ENCODE results near the gene MTREX. TPM values are rescaled to one million over a fixed set of nuclear protein-coding genes. Genes with fewer than 3 reads are reported as not detected.

The MTREX gene
- total and polyA plus RNA-seq, 12 donors = 22.8 to 87.5 (median 58.9) TPM

DNA sequence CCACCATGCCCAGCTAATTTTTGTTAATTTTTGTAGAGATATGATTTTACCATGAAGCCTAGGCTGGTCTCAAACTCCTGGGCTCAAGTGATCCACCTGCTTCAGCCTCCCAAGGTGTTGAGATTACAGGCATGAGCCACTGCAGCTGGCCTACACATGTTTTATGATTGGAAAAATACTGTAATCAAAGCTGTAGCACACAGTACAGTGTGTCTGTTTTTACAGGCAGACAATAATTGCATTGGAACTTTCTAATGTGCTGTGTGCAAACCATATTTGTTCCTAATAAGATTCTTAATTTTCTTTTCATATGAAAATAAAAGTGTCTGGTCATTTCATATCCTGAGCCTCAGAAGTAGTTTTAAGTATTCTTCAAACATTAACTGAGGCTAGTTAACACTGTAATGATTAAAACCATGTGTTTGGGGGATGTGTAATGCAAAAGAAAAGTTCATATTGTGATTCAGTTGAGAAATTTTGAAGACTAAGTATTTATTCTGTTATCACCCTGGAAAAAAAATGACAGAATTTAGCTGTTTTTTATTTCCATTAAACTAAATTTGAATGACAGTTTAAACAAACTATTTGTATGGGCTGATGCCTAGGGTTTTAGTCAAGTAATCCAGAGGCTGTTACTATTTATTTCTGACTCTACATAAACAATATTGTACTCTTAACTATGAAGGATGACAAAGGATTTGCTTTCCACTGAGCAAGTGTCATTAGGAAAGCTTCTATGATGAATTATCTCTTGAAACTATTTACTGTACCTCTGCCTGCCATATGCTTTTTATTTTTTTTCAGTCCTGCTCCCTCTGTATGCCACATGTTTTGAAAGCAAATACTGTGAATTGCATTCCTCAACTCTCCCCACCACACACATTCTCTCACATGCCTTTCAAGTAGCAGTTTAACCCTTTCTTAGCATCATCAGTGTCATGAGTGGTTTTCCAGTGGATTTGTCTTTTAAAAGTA, 111.5 kb downstream of the MTREX start:
- H3K36me3 ChIP-seq (replicated peaks in 1 of 2) = peaks cover 0 to 23% of the 10 kb centered on the region in 2 donors
- no peaks in the 10 kb centered on the region for H3K9me3 ChIP-seq (replicated peaks in 1 of 3)
- H3K4me3 ChIP-seq = no peak overlapping the region
- DNase-seq = no peak
- peaks cover 0 to 13% of the 10 kb centered on the region in 2 donors for H3K4me1 ChIP-seq (replicated peaks in 1 of 2)
- H3K27me3 ChIP-seq = no peaks in the 10 kb centered on the region
- TF ChIP-seq, protein P1, sequence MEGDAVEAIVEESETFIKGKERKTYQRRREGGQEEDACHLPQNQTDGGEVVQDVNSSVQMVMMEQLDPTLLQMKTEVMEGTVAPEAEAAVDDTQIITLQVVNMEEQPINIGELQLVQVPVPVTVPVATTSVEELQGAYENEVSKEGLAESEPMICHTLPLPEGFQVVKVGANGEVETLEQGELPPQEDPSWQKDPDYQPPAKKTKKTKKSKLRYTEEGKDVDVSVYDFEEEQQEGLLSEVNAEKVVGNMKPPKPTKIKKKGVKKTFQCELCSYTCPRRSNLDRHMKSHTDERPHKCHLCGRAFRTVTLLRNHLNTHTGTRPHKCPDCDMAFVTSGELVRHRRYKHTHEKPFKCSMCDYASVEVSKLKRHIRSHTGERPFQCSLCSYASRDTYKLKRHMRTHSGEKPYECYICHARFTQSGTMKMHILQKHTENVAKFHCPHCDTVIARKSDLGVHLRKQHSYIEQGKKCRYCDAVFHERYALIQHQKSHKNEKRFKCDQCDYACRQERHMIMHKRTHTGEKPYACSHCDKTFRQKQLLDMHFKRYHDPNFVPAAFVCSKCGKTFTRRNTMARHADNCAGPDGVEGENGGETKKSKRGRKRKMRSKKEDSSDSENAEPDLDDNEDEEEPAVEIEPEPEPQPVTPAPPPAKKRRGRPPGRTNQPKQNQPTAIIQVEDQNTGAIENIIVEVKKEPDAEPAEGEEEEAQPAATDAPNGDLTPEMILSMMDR (IDR thresholded peaks at IDR 0.05) = no peak
- TF ChIP-seq POLR2A (IDR thresholded peaks at IDR 0.05) = no peak
- intact Hi-C loops (cut with DNase I) = no loop called here
- no peak overlapping the region for H3K27ac ChIP-seq

DNA sequence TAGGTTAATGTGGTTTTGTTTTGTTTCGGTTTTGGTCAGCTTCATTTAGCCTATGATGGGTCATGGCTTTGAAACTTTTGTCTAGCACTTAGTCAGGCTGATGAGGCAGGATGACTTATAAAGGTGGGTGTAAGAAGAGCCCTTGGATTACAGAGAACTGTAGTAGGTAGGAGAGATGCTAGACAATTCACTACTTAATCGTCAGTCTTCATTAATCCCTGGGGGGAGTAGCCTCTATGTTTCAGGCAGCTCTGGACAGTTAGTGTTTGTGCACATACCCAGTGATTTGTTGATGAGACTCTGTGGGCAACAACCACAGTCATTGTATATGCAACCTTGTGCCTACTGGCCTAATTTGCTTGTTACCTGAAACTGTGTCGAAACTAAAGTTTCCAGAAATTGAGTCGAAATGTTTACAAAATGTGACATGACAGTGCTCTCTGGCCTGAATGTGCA, 113.3 kb downstream of the MTREX start:
- no peaks in the 10 kb centered on the region for H3K9me3 ChIP-seq (replicated peaks in 1 of 3)
- no peaks in the 10 kb centered on the region for H3K27me3 ChIP-seq
- peaks cover 0 to 35% of the 10 kb centered on the region in 2 donors for H3K36me3 ChIP-seq (replicated peaks in 1 of 2)
- TF ChIP-seq, protein P1 (IDR thresholded peaks at IDR 0.05) = no peak
- no peak for TF ChIP-seq POLR2A (IDR thresholded peaks at IDR 0.05)
- no peak overlapping the region for H3K27ac ChIP-seq
- peaks cover 0 to 13% of the 10 kb centered on the region in 2 donors for H3K4me1 ChIP-seq (replicated peaks in 1 of 2)
- intact Hi-C loops (cut with DNase I) = no loop called here
- 84 to 90% (median 88%) methylated on average over 4 of the region's 4 CpGs for WGBS, 4 donors
- no peak for DNase-seq
- H3K4me3 ChIP-seq = no peak overlapping the region

DNA sequence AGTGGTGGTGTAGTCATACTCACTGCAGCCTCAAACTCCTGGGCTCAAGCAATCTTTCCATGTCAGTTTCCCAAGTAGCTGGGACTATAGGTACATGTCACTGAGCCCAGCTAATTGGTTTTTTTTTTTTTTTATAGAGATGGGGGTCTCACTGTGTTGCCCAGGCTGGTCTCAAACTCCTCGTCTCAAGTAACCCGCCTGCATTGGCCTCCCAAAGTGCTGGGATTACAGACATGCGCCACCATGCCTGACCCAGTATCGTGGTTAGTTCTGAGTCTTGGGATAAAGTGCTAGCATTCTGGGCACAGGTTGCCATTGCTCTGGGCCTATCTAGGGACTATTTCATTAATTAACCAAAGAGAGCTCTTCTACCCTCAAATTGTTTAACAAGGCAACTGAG, 118.7 kb downstream of the MTREX start:
- Histone ChIP-seq H3K9me3 (replicated peaks in 1 of 3) (no peaks in the 10 kb centered on the region), H3K27me3 (no peaks in the 10 kb centered on the region), H3K4me1 (replicated peaks in 1 of 2) (peaks cover 0 to 20% of the 10 kb centered on the region in 2 donors), H3K36me3 (replicated peaks in 1 of 2) (peaks cover 0 to 41% of the 10 kb centered on the region in 2 donors), H3K4me3 (no peak overlapping the region), H3K27ac (no peak overlapping the region)
- no peak for TF ChIP-seq POLR2A (IDR thresholded peaks at IDR 0.05)
- TF ChIP-seq, protein P1 (IDR thresholded peaks at IDR 0.05) = no peak
- WGBS, 4 donors = 95 to 100% (median 98%) methylated on average over 4 of the region's 4 CpGs
- DNase-seq = no peak
- intact Hi-C loops (cut with DNase I) = no loop called here

GRCh38 chr5:55427157-55427556, 119.4 kb downstream of the MTREX start:
- WGBS, 4 donors = 87 to 100% (median 93%) methylated on average over 1 of the region's 1 CpG
- Histone ChIP-seq H3K4me3 (no peak overlapping the region), H3K4me1 (replicated peaks in 1 of 2) (peaks cover 0 to 13% of the 10 kb centered on the region in 2 donors), H3K27me3 (no peaks in the 10 kb centered on the region), H3K9me3 (replicated peaks in 1 of 3) (no peaks in the 10 kb centered on the region), H3K36me3 (replicated peaks in 1 of 2) (peaks cover 0 to 39% of the 10 kb centered on the region in 2 donors), H3K27ac (no peak overlapping the region)
- peak; percentile 55 to 78 (median 70) for DNase-seq
- intact Hi-C loops (cut with DNase I) = no loop called here
- no peak for TF ChIP-seq POLR2A (IDR thresholded peaks at IDR 0.05)
- TF ChIP-seq, protein P1 (IDR thresholded peaks at IDR 0.05) = no peak

Data from adrenal gland (tissue), 12 donors.